ENCODE measurements around the gene CCL7. TPM values are rescaled to one million over a fixed set of nuclear protein-coding genes. Genes with fewer than 3 reads are reported as not detected.

Gene CCL7
- total RNA-seq, 2 donors from 2014 or later = not detected

DNA sequence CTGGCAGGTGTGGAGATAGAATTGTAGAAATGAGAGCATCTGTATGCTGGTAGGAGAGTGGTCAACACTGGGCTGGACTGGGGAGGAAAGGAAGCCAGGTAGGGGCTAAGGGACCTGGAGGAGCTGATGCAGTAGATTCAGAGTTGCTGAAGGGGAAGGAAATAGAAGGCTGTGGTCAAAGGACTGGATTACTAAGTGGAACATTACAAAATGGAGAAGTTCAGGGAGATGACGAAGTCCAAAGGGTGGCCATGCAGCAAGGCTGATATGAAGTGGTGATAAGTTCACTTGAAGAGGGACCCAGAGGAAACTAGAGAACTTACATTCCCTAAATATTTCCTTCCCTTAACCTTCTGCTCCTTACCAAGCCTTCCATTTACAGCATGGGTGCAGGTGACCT is 23.6 kb upstream of the CCL7 start:
- H3K27ac ChIP-seq (ENCODE audit: low read depth, low read length) = no peak overlapping the region
- no peak for DNase-seq
- Mint-ChIP-seq H3K27ac (no peak overlapping the region), H3K9me3 (no peaks in the 10 kb centered on the region), H3K36me3 (ENCODE audit: low read depth) (no peaks in the 10 kb centered on the region), H3K4me1 (peaks cover 16% of the 10 kb centered on the region), H3K4me3 (no peak overlapping the region), H3K27me3 (ENCODE audit: insufficient read depth) (peaks cover 2% of the 10 kb centered on the region)
- no peaks in the 10 kb centered on the region for H3K9me3 ChIP-seq (ENCODE audit: control insufficient read depth, low read length)
- H3K4me1 ChIP-seq (ENCODE audit: control insufficient read depth, insufficient read depth, low read length) = peaks cover 6% of the 10 kb centered on the region
- WGBS, 2 experiments (ENCODE audit: insufficient coverage in 1 of 2, insufficient read length in 1 of 2) = 100% methylated on average over 1 of the region's 1 CpG
- H3K4me3 ChIP-seq (ENCODE audit: low read length) = no peak overlapping the region
- no peaks in the 10 kb centered on the region for H3K27me3 ChIP-seq (ENCODE audit: control insufficient read depth, insufficient read depth, low read length, poor library complexity, severe bottlenecking)
- TF ChIP-seq, protein P1, sequence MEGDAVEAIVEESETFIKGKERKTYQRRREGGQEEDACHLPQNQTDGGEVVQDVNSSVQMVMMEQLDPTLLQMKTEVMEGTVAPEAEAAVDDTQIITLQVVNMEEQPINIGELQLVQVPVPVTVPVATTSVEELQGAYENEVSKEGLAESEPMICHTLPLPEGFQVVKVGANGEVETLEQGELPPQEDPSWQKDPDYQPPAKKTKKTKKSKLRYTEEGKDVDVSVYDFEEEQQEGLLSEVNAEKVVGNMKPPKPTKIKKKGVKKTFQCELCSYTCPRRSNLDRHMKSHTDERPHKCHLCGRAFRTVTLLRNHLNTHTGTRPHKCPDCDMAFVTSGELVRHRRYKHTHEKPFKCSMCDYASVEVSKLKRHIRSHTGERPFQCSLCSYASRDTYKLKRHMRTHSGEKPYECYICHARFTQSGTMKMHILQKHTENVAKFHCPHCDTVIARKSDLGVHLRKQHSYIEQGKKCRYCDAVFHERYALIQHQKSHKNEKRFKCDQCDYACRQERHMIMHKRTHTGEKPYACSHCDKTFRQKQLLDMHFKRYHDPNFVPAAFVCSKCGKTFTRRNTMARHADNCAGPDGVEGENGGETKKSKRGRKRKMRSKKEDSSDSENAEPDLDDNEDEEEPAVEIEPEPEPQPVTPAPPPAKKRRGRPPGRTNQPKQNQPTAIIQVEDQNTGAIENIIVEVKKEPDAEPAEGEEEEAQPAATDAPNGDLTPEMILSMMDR (conservative IDR thresholded peaks at IDR 0.05) = no peak
- no peaks in the 10 kb centered on the region for H3K36me3 ChIP-seq (ENCODE audit: control insufficient read depth, insufficient read depth, low read length)
- no peak overlapping the region for H3K9ac ChIP-seq (ENCODE audit: extremely low read depth, low read length, poor library complexity, severe bottlenecking)

DNA sequence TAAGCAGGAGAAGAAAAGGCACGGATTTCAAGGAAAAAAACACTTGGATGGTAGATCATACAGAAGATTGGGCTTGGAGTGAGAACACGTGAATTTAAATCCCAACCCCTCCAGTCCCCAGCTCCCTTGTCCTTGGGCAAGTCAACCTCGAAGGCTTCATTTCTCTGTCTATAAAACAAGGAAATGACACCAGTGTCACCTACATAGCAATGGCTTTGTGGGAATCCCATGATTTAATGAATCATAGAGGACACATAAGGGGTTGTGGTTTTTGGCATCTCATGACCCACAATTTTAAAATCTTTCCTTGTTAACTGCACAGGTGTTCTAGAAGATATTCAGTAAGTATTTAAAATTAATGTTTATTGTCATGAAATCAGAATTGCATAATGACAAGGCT is 23.1 kb upstream of the CCL7 start:
- Mint-ChIP-seq H3K27ac (no peak overlapping the region), H3K27me3 (ENCODE audit: insufficient read depth) (peaks cover 2% of the 10 kb centered on the region), H3K36me3 (ENCODE audit: low read depth) (no peaks in the 10 kb centered on the region), H3K4me3 (no peak overlapping the region), H3K4me1 (peaks cover 21% of the 10 kb centered on the region), H3K9me3 (no peaks in the 10 kb centered on the region)
- Histone ChIP-seq H3K36me3 (ENCODE audit: control insufficient read depth, insufficient read depth, low read length) (no peaks in the 10 kb centered on the region), H3K27ac (ENCODE audit: low read depth, low read length) (no peak overlapping the region), H3K27me3 (ENCODE audit: control insufficient read depth, insufficient read depth, low read length, poor library complexity, severe bottlenecking) (no peaks in the 10 kb centered on the region), H3K4me3 (ENCODE audit: low read length) (no peak overlapping the region), H3K4me1 (ENCODE audit: control insufficient read depth, insufficient read depth, low read length) (peaks cover 10% of the 10 kb centered on the region), H3K9me3 (ENCODE audit: control insufficient read depth, low read length) (no peaks in the 10 kb centered on the region), H3K9ac (ENCODE audit: extremely low read depth, low read length, poor library complexity, severe bottlenecking) (no peak overlapping the region)
- 91 to 100% methylated on average over 3 of the region's 3 CpGs for whole genome bisulfite sequencing, 2 experiments (ENCODE audit: insufficient coverage in 1 of 2, insufficient read length in 1 of 2)
- no peak for DNase-seq
- TF ChIP-seq, protein P1 (conservative IDR thresholded peaks at IDR 0.05) = no peak

DNA sequence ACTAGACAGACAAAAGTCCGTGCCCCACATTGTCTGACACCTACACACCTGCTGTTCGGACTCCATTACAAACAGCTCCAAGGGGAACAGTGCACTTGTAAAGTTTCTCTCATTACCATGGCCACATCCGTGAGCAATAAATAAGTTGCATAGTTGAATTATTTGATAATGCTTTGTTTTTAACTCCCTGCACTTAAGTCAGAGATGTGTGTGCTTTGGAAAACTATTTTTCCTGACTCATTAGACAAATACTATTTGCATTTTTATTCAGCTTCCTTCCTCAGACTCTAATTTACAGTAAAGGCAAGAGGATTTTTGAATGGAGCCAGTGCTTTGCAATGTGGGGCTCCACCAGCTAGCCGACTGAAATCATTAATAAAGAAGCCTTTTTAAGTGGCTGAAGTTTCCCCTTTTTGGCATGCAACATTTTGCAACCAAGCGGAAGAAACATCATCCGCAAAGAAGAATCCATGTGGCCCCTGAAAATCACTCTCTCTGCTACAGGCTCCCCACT is 21.5 kb upstream of the CCL7 start:
- Histone ChIP-seq H3K27ac (ENCODE audit: low read depth, low read length) (no peak overlapping the region), H3K9ac (ENCODE audit: extremely low read depth, low read length, poor library complexity, severe bottlenecking) (no peak overlapping the region), H3K9me3 (ENCODE audit: control insufficient read depth, low read length) (no peaks in the 10 kb centered on the region), H3K27me3 (ENCODE audit: control insufficient read depth, insufficient read depth, low read length, poor library complexity, severe bottlenecking) (no peaks in the 10 kb centered on the region), H3K4me3 (ENCODE audit: low read length) (no peak overlapping the region), H3K4me1 (ENCODE audit: control insufficient read depth, insufficient read depth, low read length) (peaks cover 22% of the 10 kb centered on the region), H3K36me3 (ENCODE audit: control insufficient read depth, insufficient read depth, low read length) (no peaks in the 10 kb centered on the region)
- H3K4me1 Mint-ChIP-seq = peaks cover 35% of the 10 kb centered on the region
- TF ChIP-seq, protein P1 (conservative IDR thresholded peaks at IDR 0.05) = no peak
- no peaks in the 10 kb centered on the region for H3K9me3 Mint-ChIP-seq
- no peak overlapping the region for H3K27ac Mint-ChIP-seq
- 88 to 94% methylated on average over 3 to 6 of the region's 6 CpGs for WGBS, 2 experiments (ENCODE audit: insufficient coverage in 1 of 2, insufficient read length in 1 of 2)
- no peak for DNase-seq
- H3K27me3 Mint-ChIP-seq (ENCODE audit: insufficient read depth) = peaks cover 2% of the 10 kb centered on the region
- H3K36me3 Mint-ChIP-seq (ENCODE audit: low read depth) = no peaks in the 10 kb centered on the region
- H3K4me3 Mint-ChIP-seq = no peak overlapping the region

Measured in endodermal cell (in vitro differentiated cells).